ENCODE results near the gene PITPNC1. TPM values are rescaled to one million over a fixed set of nuclear protein-coding genes. Genes with fewer than 3 reads are reported as not detected.

Gene PITPNC1
- total RNA-seq, 4 donors from 2014 or later, result 4.1 to 45.1 (median 8.7) TPM

GRCh38 chr17:67571478-67571877 lies 194.4 kb downstream of the PITPNC1 start:
- Histone ChIP-seq H3K4me1 (no peaks in the 10 kb centered on the region), H3K4me3 (no peak overlapping the region), H3K27me3 (no peaks in the 10 kb centered on the region), H3K9me3 (no peaks in the 10 kb centered on the region), H3K36me3 (no peaks in the 10 kb centered on the region), H3K27ac (no peak overlapping the region)
- TF ChIP-seq CTCF (IDR thresholded peaks at IDR 0.05), result no peak
- TF ChIP-seq POLR2A (IDR thresholded peaks at IDR 0.05), result no peak
- DNase-seq, result no peak
- intact Hi-C loops (cut with DNase I; ENCODE audit: low total_unique reads), result no loop called here

GRCh38 chr17:67573987-67574657 lies 197.0 kb downstream of the PITPNC1 start:
- no peaks in the 10 kb centered on the region for H3K36me3 ChIP-seq
- no peak for TF ChIP-seq POLR2A (IDR thresholded peaks at IDR 0.05)
- TF ChIP-seq CTCF (IDR thresholded peaks at IDR 0.05), result no peak
- H3K4me1 ChIP-seq, result no peaks in the 10 kb centered on the region
- H3K4me3 ChIP-seq, result no peak overlapping the region
- no peaks in the 10 kb centered on the region for H3K9me3 ChIP-seq
- H3K27me3 ChIP-seq, result no peaks in the 10 kb centered on the region
- no peak for DNase-seq
- no peak overlapping the region for H3K27ac ChIP-seq
- intact Hi-C loops (cut with DNase I; ENCODE audit: low total_unique reads), result no loop called here

- Histone ChIP-seq H3K27ac (no peak overlapping the region), H3K4me3 (no peak overlapping the region), H3K9me3 (no peaks in the 10 kb centered on the region), H3K4me1 (no peaks in the 10 kb centered on the region), H3K27me3 (no peaks in the 10 kb centered on the region), H3K36me3 (no peaks in the 10 kb centered on the region)
- intact Hi-C loops (cut with DNase I; ENCODE audit: low total_unique reads), result no loop called here
- no peak for TF ChIP-seq POLR2A (IDR thresholded peaks at IDR 0.05)
- TF ChIP-seq CTCF (IDR thresholded peaks at IDR 0.05), result no peak
- DNase-seq, result no peak
Observed at GRCh38 chr17:67574658-67575293, 197.7 kb downstream of the PITPNC1 start.

DNA sequence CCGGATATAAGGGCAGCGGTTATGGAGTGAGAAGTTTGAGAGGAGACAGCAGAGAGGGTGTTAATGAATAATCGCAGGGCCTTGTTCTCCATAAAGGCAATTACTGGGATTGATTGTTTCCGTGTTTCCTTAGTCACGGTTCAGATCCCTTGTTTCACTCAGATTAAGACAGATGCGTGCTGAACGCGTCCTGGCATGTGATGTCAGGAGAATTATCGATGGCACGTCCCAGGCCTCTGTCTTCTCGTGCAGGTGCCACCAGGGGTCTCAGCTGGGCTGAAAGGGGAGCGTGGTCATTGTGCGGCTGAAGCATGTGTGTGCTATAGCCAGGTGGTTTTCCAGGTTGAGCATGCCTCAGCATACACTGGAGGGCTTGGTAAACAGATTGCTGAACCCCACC lies 198.2 kb downstream of the PITPNC1 start:
- DNase-seq, result no peak
- no peak overlapping the region for H3K4me3 ChIP-seq
- TF ChIP-seq POLR2A (IDR thresholded peaks at IDR 0.05), result no peak
- no peak for TF ChIP-seq CTCF (IDR thresholded peaks at IDR 0.05)
- H3K27me3 ChIP-seq, result no peaks in the 10 kb centered on the region
- H3K9me3 ChIP-seq, result no peaks in the 10 kb centered on the region
- intact Hi-C loops (cut with DNase I; ENCODE audit: low total_unique reads), result no loop called here
- no peak overlapping the region for H3K27ac ChIP-seq
- no peaks in the 10 kb centered on the region for H3K4me1 ChIP-seq
- H3K36me3 ChIP-seq, result no peaks in the 10 kb centered on the region

- H3K36me3 ChIP-seq, result no peaks in the 10 kb centered on the region
- H3K4me1 ChIP-seq, result no peaks in the 10 kb centered on the region
- H3K27ac ChIP-seq, result no peak overlapping the region
- no peak for TF ChIP-seq POLR2A (IDR thresholded peaks at IDR 0.05)
- H3K9me3 ChIP-seq, result no peaks in the 10 kb centered on the region
- no peaks in the 10 kb centered on the region for H3K27me3 ChIP-seq
- no peak overlapping the region for H3K4me3 ChIP-seq
- DNase-seq, result no peak
- intact Hi-C loops (cut with DNase I; ENCODE audit: low total_unique reads), result no loop called here
Observed at GRCh38 chr17:67576471-67577115, 199.5 kb downstream of the PITPNC1 start.

Data from uterus (tissue), 4 donors.